Stimulated activated CD8-positive, alpha-beta memory T cell treated with anti-CD3 and anti-CD28 coated beads, Interleukin-7, amount 100 ng/mL, for 1 hour (primary cell): Measurements from ENCODE around the gene TNIK.

Experiments used
- DNase-seq, 2 donors: peaks; one replicate each; pipeline ENCODE4 v3.0.0-alpha.2; 2020; ENCODE audit warnings: low read depth in 2 of 2

TNIK gene

GRCh38 chr3:171090321-171090720 is 369.9 kb downstream of the TNIK start:
- DNase-seq: no peak

- DNase-seq: no peak
Observed at GRCh38 chr3:171088964-171089754, 371.0 kb downstream of the TNIK start.

GRCh38 chr3:171088496-171088895 is 371.7 kb downstream of the TNIK start:
- no peak for DNase-seq

GRCh38 chr3:171086914-171087313 is 373.3 kb downstream of the TNIK start:
- DNase-seq: no peak

GRCh38 chr3:171077261-171077660 is 382.9 kb downstream of the TNIK start:
- DNase-seq: no peak

- DNase-seq: no peak
Observed at GRCh38 chr3:171072432-171072831, 387.8 kb downstream of the TNIK start.

- no peak for DNase-seq
Observed at GRCh38 chr3:171068658-171069057, 391.5 kb downstream of the TNIK start.

GRCh38 chr3:171066206-171066605 is 394.0 kb downstream of the TNIK start:
- DNase-seq: no peak

- no peak for DNase-seq
Observed at GRCh38 chr3:171065732-171066131, 394.5 kb downstream of the TNIK start.

- DNase-seq: no peak
Observed at GRCh38 chr3:171064461-171064860, 395.7 kb downstream of the TNIK start.

GRCh38 chr3:171061749-171062148 is 398.5 kb downstream of the TNIK start:
- no peak for DNase-seq

GRCh38 chr3:171059978-171060377 is 400.2 kb downstream of the TNIK start:
- DNase-seq: no peak

- no peak for DNase-seq
Observed at GRCh38 chr3:171058873-171059603, 401.2 kb downstream of the TNIK start.

GRCh38 chr3:171058058-171058457 is 402.1 kb downstream of the TNIK start:
- no peak for DNase-seq

GRCh38 chr3:171057072-171057471 is 403.1 kb downstream of the TNIK start:
- no peak for DNase-seq

- DNase-seq: no peak
Observed at GRCh38 chr3:171056528-171056927, 403.7 kb downstream of the TNIK start.

- no peak for DNase-seq
Observed at GRCh38 chr3:171055336-171056178, 404.6 kb downstream of the TNIK start.

- no peak for DNase-seq
Observed at GRCh38 chr3:171054921-171055320, 405.3 kb downstream of the TNIK start.

- DNase-seq: no peak
Observed at GRCh38 chr3:171054231-171054630, 406.0 kb downstream of the TNIK start.

- peak in 1 of 2 donors; percentile 5 for DNase-seq
Observed at GRCh38 chr3:171049861-171050444, 410.3 kb downstream of the TNIK start.

- DNase-seq: no peak
Observed at GRCh38 chr3:171046760-171047159, 413.4 kb downstream of the TNIK start.
